Occipital lobe (tissue), 2 donors: ENCODE data around the gene ADGRL2. TPM values are rescaled to one million over a fixed set of nuclear protein-coding genes. Genes with fewer than 3 reads are reported as not detected.
"Not testable (repeated sequence)": the region's sequence is repeated elsewhere in the genome, so short reads cannot be mapped to it uniquely, and the experiment has no call there.

ENCODE experiments used
- DNase-seq: peaks from one replicate; lab custom pipeline; 2025; lab: John Stamatoyannopoulos, UW
- total RNA-seq: library from RNA; depleted of rRNA; stranded (reverse); fragments of >200 nt; gene quantifications from one replicate; pipeline ENCODE4 v1.2.3, GENCODE V29; 2014

ADGRL2 gene
- total RNA-seq, 1 donor from 2014 or later, result 130 TPM

- DNase-seq, result no peak
Observed at GRCh38 chr1:81847063-81847462, 46.3 kb downstream of the ADGRL2 start.

DNA sequence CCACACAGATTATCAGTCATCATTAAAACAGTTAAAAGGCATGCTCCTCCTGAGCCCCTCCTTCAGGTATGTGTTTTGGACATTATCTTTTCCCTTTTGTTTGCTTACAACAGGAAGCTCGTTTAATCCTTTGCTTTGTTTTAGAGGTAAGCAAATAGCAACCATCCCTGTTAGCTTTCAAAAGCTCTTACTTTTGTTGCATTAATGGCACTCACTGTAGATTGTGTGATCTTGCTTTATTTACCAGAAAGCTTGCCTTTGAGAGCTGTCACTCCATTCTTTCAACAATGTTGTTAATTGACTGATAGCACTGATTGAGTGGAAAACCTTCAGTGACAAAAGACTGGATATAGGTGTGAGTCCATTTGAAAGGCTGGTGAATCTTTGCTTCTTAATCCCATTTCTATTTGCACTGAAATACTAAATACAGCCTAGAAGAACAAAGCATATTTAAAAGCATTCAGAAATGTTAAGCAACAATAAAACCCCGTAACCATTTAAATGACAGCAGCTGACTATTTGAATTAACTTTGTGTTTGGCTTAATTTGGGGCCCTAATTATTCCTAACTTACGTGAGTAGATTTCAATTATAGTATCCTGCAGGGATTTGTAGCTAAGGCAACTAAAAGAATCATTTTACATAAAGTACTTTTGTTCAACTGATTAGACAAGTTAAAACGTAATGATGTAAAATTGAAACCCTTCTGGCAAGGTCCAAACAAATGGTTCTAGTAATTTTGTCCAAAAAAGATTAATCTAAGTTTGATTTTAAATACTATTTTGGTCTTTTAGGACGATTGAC is 48.3 kb downstream of the ADGRL2 start:
- DNase-seq, result no peak

DNA sequence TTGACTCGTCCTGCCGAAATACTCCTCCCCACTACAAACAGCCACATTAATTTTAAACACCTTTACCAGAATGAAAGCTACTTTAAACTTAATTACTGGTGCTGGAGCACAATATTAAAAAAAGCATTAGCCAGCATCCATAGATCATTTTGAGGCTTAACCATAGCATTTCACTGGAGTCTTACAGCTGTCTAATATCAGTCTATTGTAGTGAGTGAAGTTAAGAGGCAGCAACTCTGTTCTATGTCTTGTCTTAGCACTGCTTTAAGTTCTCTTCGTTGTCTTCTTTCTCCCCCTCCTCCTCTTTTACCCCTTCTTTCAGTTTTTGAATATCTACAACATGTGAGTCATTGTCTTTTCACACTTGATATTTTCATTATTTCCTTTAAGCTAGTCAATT is 49.3 kb downstream of the ADGRL2 start:
- no peak for DNase-seq

- no peak for DNase-seq
Observed at GRCh38 chr1:81850495-81850894, 49.8 kb downstream of the ADGRL2 start.

DNA sequence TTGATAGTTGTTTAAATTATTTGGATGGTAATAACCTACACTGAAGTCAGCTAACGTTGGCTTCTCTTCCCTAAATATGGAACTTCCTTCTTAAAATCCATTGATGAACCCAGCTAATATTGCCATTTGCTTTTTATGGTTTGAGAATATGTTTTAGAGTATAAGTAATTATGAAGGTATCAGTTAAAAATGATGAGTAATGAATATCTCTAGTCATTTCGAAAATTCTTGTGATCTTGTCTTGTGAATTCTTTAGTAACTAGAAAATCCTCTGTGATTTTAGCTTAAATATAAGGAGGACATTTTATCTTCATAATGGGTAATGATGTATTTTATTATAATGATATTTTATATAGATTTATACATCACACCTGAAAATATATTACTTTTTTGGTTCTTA is 50.5 kb downstream of the ADGRL2 start:
- no peak for DNase-seq

DNA sequence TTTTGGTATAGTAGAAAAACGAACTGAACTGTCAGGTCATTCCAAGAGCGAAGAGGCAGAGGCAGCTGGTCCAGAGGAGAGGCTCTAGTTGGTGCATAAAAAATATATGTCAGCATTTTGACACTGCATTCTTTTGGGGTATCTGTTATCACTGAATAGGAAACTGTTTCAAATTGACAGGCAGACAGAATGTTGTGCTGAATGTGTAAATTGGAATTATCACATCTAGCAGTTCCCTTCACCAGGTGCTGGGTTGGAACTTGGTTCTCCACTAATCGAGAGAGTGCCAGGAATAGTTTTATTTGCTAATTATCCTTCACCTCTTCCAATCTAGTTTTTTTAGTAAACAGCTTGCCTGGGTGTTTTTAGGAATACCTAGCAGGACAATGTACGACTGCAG is 52.2 kb downstream of the ADGRL2 start:
- no peak for DNase-seq

DNA sequence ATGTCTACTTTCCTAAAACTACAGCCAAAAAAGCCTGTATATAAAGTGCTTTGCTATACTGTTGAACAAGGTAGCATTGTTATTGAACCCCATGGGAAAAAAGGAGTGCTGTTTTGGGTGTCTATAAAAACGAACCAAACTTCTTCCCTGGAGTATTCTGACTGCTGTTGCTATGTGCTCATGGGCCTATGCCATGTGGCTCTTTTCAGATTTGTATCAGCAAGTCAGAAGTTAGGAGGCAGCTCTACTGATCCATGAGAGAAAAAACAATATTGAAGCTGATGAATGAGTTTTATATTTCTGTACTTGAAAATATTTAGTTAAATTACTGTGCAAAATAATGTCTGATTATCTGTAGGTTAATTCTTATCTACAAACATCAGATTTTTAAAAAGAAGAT is 66.5 kb downstream of the ADGRL2 start:
- DNase-seq, result no peak

- no peak for DNase-seq
Observed at GRCh38 chr1:81869307-81869706, 68.6 kb downstream of the ADGRL2 start.

DNA sequence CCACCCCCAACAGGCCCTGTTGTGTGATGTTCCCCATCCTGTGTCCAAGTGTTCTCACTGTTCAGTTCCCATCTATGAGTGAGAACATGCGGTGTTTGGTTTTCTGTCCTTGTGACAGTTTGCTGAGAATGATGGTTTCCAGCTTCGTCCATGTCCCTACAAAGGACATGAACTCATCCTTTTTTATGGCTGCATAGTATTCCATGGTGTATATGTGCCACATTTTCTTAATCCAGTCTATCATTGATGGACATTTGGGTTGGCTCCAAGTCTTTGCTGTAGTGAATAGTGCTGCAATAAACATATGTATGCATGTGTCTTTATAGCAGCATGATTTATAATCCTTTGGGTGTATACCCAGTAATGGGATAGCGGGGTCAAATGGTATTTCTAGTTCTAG is 70.4 kb downstream of the ADGRL2 start:
- DNase-seq, result not testable (repeated sequence)

DNA sequence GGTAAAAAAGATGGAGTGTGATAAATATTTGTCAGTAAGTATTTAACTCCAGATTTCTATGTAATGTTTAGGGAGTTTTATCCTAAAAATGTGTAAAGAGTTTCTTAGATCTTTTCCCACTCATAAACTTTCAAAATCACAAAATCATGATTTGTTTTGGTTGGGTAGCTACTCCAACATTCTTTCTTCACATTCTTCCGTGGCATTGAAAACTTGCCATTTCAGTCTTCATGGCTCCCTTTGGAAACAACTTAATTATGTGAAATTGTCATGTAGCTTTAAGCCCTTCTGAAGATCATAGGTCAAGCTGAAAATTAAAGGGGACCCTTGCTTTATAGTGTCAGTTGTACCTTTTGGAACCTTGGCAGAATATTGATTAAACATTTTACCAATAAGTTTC is 73.2 kb downstream of the ADGRL2 start:
- no peak for DNase-seq

- DNase-seq, result no peak
Observed at GRCh38 chr1:81874461-81874860, 73.7 kb downstream of the ADGRL2 start.

- DNase-seq, result no peak
Observed at GRCh38 chr1:81874940-81875339, 74.2 kb downstream of the ADGRL2 start.

DNA sequence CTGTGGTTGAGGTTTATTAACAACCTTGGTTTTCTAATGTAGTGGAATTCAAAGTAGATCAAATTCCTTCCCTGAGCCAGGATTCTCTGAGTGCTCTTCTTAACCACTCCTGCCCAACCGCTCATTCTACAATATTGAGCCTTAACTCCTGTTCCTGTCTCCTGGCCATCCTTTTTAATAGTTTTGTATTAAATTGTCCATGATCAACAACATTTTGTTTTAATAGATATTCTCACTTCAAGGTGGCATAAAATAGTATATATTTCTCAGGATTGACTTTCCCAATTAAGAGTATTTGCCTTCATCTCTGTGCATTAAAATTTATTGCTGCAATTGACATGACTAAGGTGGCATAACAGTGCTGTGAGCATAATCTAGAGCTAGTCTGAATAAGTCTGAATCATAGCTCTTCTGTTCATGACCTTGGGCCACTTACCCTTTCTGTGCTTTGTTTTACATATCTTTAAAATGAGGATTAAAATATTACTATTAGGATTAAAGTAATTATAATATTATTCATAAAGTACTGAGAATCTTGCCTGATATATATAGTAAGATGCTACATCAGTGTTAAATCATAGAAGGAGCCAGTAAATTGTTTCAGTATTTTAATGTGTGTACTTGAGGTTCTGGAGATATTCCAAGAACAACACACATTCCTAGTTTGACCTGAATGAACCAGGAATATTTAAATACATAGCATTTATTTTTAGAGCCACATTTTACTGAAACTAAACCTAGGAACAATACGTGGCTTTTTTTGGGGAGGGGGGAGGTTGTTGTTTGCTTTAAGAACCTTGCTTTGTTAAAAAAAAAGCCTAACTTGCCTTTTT is 76.4 kb downstream of the ADGRL2 start:
- DNase-seq, result no peak

DNA sequence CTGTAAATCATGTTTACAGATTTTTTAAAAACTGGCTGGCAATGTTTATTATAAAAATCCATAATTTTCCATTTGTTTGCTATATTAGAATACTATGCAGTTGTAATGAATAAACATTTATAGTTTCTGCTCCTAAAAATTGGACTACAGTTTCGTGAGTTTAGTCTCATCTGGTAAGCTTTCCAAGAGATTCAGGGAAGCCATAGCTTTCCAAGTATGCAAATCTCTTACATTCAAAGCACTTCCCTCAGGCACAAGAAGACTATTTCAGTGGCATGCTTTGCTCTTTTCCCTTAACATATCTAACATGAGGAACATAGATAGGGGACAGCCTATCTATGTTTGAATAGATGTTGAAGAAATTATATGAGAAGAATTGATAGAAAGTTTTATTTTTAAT is 77.2 kb downstream of the ADGRL2 start:
- DNase-seq, result no peak

- no peak for DNase-seq
Observed at GRCh38 chr1:81878538-81878937, 77.8 kb downstream of the ADGRL2 start.

DNA sequence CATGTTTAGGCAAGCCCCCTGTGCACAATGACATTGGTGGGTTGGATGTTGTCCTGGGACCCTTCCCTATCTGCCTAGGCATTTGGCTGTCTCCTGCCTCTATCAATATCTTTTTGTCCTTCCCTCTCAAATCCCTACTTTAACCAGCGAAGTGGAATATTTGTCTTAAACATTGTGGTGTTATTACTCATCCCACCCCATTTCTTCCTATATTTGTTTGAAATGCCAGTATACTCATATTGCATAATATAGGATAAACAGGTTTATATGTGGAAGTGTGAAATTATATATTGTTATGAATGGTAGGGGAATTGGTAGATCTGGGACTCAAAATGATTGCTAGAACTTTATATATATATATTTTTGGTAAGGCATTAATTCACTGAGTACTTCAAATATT is 80.0 kb downstream of the ADGRL2 start:
- no peak for DNase-seq

GRCh38 chr1:81885291-81885690 is 84.6 kb downstream of the ADGRL2 start:
- no peak for DNase-seq

DNA sequence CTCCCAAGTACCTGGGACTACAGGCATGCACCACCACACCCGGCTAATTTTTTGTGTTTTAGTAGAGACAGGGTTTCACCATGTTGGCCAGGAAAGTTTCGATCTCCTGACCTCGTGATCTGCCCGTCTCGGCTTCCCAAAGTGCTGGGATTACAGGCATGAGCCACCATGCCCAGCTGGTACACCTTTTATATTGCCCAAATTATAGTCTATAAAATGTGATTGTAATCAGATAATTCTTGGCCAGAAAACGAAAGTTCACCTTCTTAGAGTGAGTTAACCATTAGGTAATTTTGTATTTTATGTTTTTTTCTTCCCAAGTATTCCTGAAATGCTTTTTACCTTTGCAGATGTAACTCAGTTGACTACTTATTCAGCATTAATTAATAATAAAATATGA is 85.6 kb downstream of the ADGRL2 start:
- not testable (repeated sequence) for DNase-seq

- DNase-seq, result no peak
Observed at GRCh38 chr1:81887421-81888144, 86.8 kb downstream of the ADGRL2 start.

DNA sequence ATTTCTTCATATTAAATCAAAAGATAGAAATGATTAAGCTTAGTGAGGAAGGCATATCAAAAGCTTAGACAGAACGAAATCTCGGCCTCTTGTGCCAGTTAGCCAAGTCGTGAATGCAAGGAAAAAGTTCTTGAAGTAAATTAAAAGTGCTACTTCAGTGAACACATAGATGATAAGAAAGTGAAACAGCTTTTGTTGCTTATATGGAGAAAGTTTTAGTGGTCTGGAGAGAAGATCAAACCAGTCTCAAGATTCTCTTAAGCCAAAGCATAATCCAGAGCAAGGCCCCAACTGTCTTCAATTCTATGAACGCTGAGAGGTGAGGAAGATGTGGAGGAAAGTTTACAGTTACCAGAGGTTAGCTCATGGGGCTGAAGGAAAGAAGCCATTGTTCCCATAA is 88.4 kb downstream of the ADGRL2 start:
- DNase-seq, result no peak

DNA sequence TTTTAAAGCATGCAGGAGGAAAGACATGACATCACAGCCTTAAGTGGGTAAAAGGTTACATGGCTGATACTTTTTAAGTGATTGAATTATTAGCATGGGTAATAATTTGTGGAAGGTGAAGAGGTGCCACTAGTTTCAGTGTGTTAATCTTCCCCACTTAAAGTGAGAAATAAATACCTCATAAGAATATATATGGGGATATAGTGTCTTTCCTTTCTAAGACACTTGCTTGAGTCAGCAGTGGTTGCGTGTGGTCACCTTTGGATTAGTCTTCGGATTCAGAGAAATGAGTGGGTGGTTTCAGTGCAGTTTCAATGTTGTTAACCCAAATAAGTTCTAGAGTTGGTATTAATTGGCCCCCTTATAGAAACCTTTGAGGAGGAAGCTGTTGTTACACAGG is 94.1 kb downstream of the ADGRL2 start:
- no peak for DNase-seq

- no peak for DNase-seq
Observed at GRCh38 chr1:81899214-81899821, 98.6 kb downstream of the ADGRL2 start.
